ENCODE data around the gene SNPH.

DNA sequence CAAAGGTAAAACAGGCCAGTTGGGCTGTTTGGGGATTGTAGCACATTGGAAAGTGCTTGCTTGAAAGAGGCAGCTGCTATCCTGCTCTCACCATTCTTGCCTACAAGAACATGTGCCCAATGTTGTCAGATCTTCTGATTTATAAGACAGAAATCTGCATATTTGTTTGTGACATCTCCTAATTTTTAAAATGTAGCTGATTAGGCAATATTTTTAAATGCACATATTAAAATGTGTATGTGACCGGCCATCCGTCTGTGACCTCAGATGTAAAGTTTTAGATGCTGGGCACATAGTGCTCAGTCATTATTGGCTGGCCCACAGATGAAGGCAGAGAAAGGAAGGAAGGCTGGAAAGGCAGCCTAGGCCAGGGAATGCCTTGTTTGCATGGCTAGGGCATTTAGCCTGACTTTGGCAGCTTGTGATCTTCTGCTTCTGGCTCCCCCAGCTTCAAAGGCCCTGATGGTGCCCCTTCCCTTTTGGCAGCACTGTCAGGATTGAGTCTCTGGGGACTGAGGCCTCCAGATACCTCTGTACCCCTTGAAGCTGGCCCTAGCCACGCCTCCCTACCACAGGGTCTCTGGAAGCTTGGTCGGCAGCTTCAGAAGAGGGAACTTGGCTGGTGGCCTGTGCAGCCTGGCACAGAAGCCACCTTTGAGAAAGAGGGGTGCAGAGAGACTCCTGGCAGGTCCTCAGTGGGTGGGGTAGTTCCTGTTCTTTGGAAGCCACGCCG lies 6.4 kb downstream of the SNPH start:
- no peak for TF ChIP-seq POLR2A (IDR thresholded peaks at IDR 0.05)
- TF ChIP-seq, protein P1, sequence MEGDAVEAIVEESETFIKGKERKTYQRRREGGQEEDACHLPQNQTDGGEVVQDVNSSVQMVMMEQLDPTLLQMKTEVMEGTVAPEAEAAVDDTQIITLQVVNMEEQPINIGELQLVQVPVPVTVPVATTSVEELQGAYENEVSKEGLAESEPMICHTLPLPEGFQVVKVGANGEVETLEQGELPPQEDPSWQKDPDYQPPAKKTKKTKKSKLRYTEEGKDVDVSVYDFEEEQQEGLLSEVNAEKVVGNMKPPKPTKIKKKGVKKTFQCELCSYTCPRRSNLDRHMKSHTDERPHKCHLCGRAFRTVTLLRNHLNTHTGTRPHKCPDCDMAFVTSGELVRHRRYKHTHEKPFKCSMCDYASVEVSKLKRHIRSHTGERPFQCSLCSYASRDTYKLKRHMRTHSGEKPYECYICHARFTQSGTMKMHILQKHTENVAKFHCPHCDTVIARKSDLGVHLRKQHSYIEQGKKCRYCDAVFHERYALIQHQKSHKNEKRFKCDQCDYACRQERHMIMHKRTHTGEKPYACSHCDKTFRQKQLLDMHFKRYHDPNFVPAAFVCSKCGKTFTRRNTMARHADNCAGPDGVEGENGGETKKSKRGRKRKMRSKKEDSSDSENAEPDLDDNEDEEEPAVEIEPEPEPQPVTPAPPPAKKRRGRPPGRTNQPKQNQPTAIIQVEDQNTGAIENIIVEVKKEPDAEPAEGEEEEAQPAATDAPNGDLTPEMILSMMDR (IDR thresholded peaks at IDR 0.05) = no peak
